ENCODE measurements around the gene SMPX.

Gene SMPX

GRCh38 chrX:21721195-21721594 is 36.7 kb downstream of the SMPX start:
- H3K27me3 ChIP-seq, result no peaks in the 10 kb centered on the region
- intact Hi-C loops (cut with DNase I; ENCODE audit: low total_unique reads), result no loop called here
- no peak overlapping the region for H3K27ac ChIP-seq

GRCh38 chrX:21718575-21718974 is 39.3 kb downstream of the SMPX start:
- no peaks in the 10 kb centered on the region for H3K4me1 ChIP-seq
- no peak for DNase-seq
- no peak for TF ChIP-seq CTCF (IDR thresholded peaks at IDR 0.05)
- H3K4me3 ChIP-seq, result no peak overlapping the region
- no peaks in the 10 kb centered on the region for H3K27me3 ChIP-seq
- no peaks in the 10 kb centered on the region for H3K36me3 ChIP-seq
- no peaks in the 10 kb centered on the region for H3K9me3 ChIP-seq
- H3K27ac ChIP-seq, result no peak overlapping the region
- intact Hi-C loops (cut with DNase I; ENCODE audit: low total_unique reads), result no loop called here

More at GRCh38 chrX:21721195-21721594, 36.7 kb downstream of the SMPX start:
- Histone ChIP-seq H3K4me1 (no peaks in the 10 kb centered on the region), H3K4me3 (no peak overlapping the region), H3K9me3 (no peaks in the 10 kb centered on the region), H3K36me3 (no peaks in the 10 kb centered on the region)
- DNase-seq, result no peak
- TF ChIP-seq CTCF (IDR thresholded peaks at IDR 0.05), result no peak

GRCh38 chrX:21717802-21718201 is 40.1 kb downstream of the SMPX start:
- H3K4me3 ChIP-seq, result no peak overlapping the region
- no peaks in the 10 kb centered on the region for H3K9me3 ChIP-seq
- no peaks in the 10 kb centered on the region for H3K4me1 ChIP-seq
- TF ChIP-seq CTCF (IDR thresholded peaks at IDR 0.05), result no peak
- no peaks in the 10 kb centered on the region for H3K27me3 ChIP-seq
- intact Hi-C loops (cut with DNase I; ENCODE audit: low total_unique reads), result no loop called here
- DNase-seq, result no peak
- no peaks in the 10 kb centered on the region for H3K36me3 ChIP-seq
- no peak overlapping the region for H3K27ac ChIP-seq

- no peak for TF ChIP-seq CTCF (IDR thresholded peaks at IDR 0.05)
- intact Hi-C loops (cut with DNase I; ENCODE audit: low total_unique reads), result no loop called here
Measured at GRCh38 chrX:21715825-21716224, 42.1 kb downstream of the SMPX start.

GRCh38 chrX:21715337-21715736 is 42.6 kb downstream of the SMPX start:
- Histone ChIP-seq H3K9me3 (no peaks in the 10 kb centered on the region), H3K36me3 (no peaks in the 10 kb centered on the region), H3K27ac (no peak overlapping the region), H3K27me3 (no peaks in the 10 kb centered on the region), H3K4me3 (no peak overlapping the region), H3K4me1 (no peaks in the 10 kb centered on the region)
- TF ChIP-seq CTCF (IDR thresholded peaks at IDR 0.05), result no peak
- DNase-seq, result no peak
- intact Hi-C loops (cut with DNase I; ENCODE audit: low total_unique reads), result no loop called here

More at GRCh38 chrX:21715825-21716224, 42.1 kb downstream of the SMPX start:
- no peaks in the 10 kb centered on the region for H3K27me3 ChIP-seq
- H3K4me3 ChIP-seq, result no peak overlapping the region
- H3K4me1 ChIP-seq, result no peaks in the 10 kb centered on the region
- H3K27ac ChIP-seq, result no peak overlapping the region
- DNase-seq, result no peak
- no peaks in the 10 kb centered on the region for H3K9me3 ChIP-seq
- no peaks in the 10 kb centered on the region for H3K36me3 ChIP-seq

- Histone ChIP-seq H3K36me3 (no peaks in the 10 kb centered on the region), H3K4me3 (no peak overlapping the region), H3K9me3 (peaks cover 0 to 8% (median 5%) of the 10 kb centered on the region in 3 donors), H3K27me3 (no peaks in the 10 kb centered on the region), H3K4me1 (no peaks in the 10 kb centered on the region), H3K27ac (no peak overlapping the region)
- no peak for TF ChIP-seq CTCF (IDR thresholded peaks at IDR 0.05)
- intact Hi-C loops (cut with DNase I; ENCODE audit: low total_unique reads), result no loop called here
- no peak for DNase-seq
Measured at GRCh38 chrX:21711848-21712197, 46.1 kb downstream of the SMPX start.

Measured in tibial artery (tissue), 4 donors.